HFFc6 (cell line): ENCODE data around the gene C1orf21. TPM values are rescaled to one million over a fixed set of nuclear protein-coding genes. Genes with fewer than 3 reads are reported as not detected.

ENCODE experiments used
- DNase-seq: peaks from one replicate; pipeline ENCODE4 v3.0.0-alpha.2; 2018
- H3K27ac Mint-ChIP-seq: 2 replicates; pipeline ENCODE4 v1.8.0; 2020; ENCODE audit warnings: mild to moderate bottlenecking, mixed read lengths
- H3K27me3 Mint-ChIP-seq: 2 replicates; pipeline ENCODE4 v1.8.0; 2021; ENCODE audit warnings: mild to moderate bottlenecking, moderate library complexity, mixed read lengths; ENCODE audit not compliant: insufficient read depth
- H3K36me3 Mint-ChIP-seq: 2 replicates; pipeline ENCODE4 v1.8.0; 2021; ENCODE audit warnings: low read depth, mixed read lengths
- H3K4me1 Mint-ChIP-seq: 2 replicates; pipeline ENCODE4 v1.8.0; 2020; ENCODE audit warnings: low read depth, mixed read lengths
- H3K4me3 Mint-ChIP-seq: 2 replicates; pipeline ENCODE4 v1.8.0; 2020; ENCODE audit warnings: mild to moderate bottlenecking, moderate library complexity, mixed read lengths
- H3K9me3 Mint-ChIP-seq: 2 replicates; pipeline ENCODE4 v1.8.0; 2020; ENCODE audit warnings: mild to moderate bottlenecking, mixed read lengths
- total RNA-seq, 6 experiments: library from RNA; stranded (reverse); fragmentation: NEBNext Ultra II Directional; extraction: Animal tissue kit (Norgen Biotek cat#: 25700); gene quantifications; 2 replicates in 1 of 6; 3 replicates in 5 of 6; pipeline ENCODE4 v1.2.3, GENCODE V29; 2021
- TF ChIP-seq, protein P1 (sequence below): fragments of 200-600 bp; sonication (generic); IDR thresholded peaks from 2 replicates; pipeline ENCODE4 v1.5.0; 2021; ENCODE audit warnings: antibody characterized with exemption, mild to moderate bottlenecking

The C1orf21 gene
- total RNA-seq, 6 experiments from 2014 or later, result 4.0 to 10.2 (median 8.5) TPM

- H3K9me3 Mint-ChIP-seq, result no peaks in the 10 kb centered on the region
- no peaks in the 10 kb centered on the region; the same call in 1 of the 2 replicates for H3K4me1 Mint-ChIP-seq
- no peak overlapping the region for H3K27ac Mint-ChIP-seq
- no peak for DNase-seq
- H3K4me3 Mint-ChIP-seq, result no peak overlapping the region
- H3K36me3 Mint-ChIP-seq, result no peaks in the 10 kb centered on the region
- H3K27me3 Mint-ChIP-seq, result peaks cover 10% of the 10 kb centered on the region
- TF ChIP-seq, protein P1, sequence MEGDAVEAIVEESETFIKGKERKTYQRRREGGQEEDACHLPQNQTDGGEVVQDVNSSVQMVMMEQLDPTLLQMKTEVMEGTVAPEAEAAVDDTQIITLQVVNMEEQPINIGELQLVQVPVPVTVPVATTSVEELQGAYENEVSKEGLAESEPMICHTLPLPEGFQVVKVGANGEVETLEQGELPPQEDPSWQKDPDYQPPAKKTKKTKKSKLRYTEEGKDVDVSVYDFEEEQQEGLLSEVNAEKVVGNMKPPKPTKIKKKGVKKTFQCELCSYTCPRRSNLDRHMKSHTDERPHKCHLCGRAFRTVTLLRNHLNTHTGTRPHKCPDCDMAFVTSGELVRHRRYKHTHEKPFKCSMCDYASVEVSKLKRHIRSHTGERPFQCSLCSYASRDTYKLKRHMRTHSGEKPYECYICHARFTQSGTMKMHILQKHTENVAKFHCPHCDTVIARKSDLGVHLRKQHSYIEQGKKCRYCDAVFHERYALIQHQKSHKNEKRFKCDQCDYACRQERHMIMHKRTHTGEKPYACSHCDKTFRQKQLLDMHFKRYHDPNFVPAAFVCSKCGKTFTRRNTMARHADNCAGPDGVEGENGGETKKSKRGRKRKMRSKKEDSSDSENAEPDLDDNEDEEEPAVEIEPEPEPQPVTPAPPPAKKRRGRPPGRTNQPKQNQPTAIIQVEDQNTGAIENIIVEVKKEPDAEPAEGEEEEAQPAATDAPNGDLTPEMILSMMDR, result no peak
Measured at GRCh38 chr1:184376369-184376768, 10.5 kb upstream of the C1orf21 start.

DNA sequence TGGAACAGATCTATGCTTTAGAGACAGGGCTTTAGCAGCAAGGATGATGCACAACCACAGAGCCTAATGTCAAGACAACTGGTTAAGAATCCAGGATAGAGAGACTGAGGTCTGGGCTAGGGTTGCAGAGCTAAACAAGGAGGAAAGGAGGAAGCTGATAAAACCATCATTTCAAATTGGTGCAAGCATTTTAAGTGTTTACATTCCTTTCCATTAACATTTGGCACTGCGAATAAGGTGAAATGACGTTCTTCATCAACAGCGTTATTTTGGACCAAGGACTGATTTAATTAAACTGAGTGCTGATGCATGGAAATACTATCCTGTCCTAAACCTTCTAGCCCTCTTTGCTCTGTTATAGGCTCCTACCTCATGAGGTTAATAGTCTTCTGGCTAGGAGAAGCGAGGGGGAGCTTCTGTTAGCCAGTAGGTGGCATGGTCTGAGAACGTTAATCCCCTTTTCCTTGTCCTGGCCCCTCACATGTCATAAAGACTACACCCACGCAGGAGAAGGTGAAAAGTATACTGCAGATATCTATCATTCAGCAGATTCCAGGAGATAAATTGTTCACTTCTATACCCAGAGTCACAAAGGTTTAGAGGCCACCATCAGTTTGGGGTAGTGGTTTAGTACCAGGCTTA is 7.6 kb upstream of the C1orf21 start:
- Mint-ChIP-seq H3K4me3 (no peak overlapping the region), H3K9me3 (no peaks in the 10 kb centered on the region), H3K27me3 (peaks cover 16% of the 10 kb centered on the region), H3K36me3 (no peaks in the 10 kb centered on the region), H3K4me1 (no peaks in the 10 kb centered on the region; the same call in 1 of the 2 replicates), H3K27ac (no peak overlapping the region)
- TF ChIP-seq, protein P1, result peak; percentile 26; the same call in 1 of the 2 replicates
- DNase-seq, result no peak

DNA sequence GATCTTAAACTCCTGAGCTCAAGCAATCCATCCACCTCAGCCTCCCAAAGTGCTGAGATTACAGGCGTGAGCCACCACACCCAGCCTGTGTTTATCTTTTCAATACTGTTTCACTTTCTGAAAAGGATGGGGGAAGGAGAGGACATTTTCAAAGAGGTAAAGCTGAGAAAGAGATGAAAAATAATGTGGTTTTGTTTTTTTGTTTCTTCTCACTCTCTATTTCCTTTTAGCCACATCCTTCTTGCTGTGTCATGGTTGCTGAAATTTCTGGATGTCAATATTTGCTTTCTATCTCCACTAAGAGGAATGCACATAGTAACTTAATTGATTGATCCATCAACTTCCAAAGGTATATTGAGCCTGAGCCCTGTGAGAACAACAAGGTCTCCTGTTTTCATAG is 6.4 kb upstream of the C1orf21 start:
- peaks cover 17% of the 10 kb centered on the region for H3K27me3 Mint-ChIP-seq
- no peaks in the 10 kb centered on the region; the same call in 1 of the 2 replicates for H3K4me1 Mint-ChIP-seq
- no peak overlapping the region for H3K27ac Mint-ChIP-seq
- TF ChIP-seq, protein P1, result no peak
- H3K9me3 Mint-ChIP-seq, result no peaks in the 10 kb centered on the region
- no peak for DNase-seq
- no peak overlapping the region for H3K4me3 Mint-ChIP-seq
- no peaks in the 10 kb centered on the region for H3K36me3 Mint-ChIP-seq

DNA sequence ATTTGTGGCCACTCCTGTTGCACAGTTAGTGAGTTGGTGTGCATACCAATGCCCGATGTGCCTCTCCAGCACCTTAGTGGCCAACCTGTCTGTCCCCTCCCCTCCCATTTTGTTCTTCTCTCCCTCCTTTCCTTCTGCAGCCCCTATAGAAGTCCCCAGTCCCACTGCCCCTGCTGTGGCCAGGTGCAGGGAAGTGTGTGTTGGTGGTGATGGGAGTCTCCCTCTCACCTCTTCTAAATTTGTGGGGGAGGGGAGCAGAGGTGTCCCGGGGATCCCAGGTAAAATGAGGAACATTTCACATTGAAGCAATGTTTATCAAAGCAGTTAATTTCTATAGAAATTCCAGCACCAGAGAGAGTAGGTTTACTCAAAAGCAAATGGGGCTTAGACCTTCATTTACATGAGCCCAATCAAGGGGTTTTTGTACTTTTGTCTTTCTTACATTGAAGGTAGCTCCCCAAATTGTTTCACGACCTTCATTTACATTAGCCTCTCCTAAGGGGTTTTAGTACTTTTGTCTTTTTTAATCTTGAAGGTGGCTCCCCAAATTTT is 3.0 kb upstream of the C1orf21 start:
- TF ChIP-seq, protein P1, result no peak
- H3K27me3 Mint-ChIP-seq, result peaks cover 11% of the 10 kb centered on the region
- no peak for DNase-seq
- H3K27ac Mint-ChIP-seq, result no peak overlapping the region
- peaks cover 15% of the 10 kb centered on the region for H3K4me1 Mint-ChIP-seq
- H3K4me3 Mint-ChIP-seq, result no peak overlapping the region
- H3K36me3 Mint-ChIP-seq, result no peaks in the 10 kb centered on the region
- no peaks in the 10 kb centered on the region for H3K9me3 Mint-ChIP-seq

- Mint-ChIP-seq H3K9me3 (no peaks in the 10 kb centered on the region), H3K27me3 (peaks cover 7% of the 10 kb centered on the region; the same call in 1 of the 2 replicates), H3K4me3 (peak overlapping the region; percentile 86), H3K4me1 (peaks cover 28% of the 10 kb centered on the region), H3K36me3 (no peaks in the 10 kb centered on the region), H3K27ac (peak overlapping the region; percentile 41)
- DNase-seq, result no peak
- TF ChIP-seq, protein P1, result no peak
Measured at GRCh38 chr1:184385865-184386311, 941 bp upstream of the C1orf21 start.
